SU-DHL-6 (cell line): ENCODE measurements around the gene RRBP1.

Experiments used
- H2AFZ ChIP-seq: fragments of 200-600 bp; sonication (generic); 2 replicates; pipeline ENCODE4 v1.6.1; 2014; ENCODE audit warnings: low read depth, mild to moderate bottlenecking, moderate library complexity, mixed read lengths, antibody characterized with exemption, low read length; ENCODE audit not compliant: severe bottlenecking
- H3F3A ChIP-seq: fragments of 200-600 bp; shearing (Covaris generic); 2 replicates; pipeline ENCODE4 v1.6.0; 2016; ENCODE audit warnings: antibody characterized with exemption, mild to moderate bottlenecking; ENCODE audit not compliant: insufficient read depth
- H3K27ac ChIP-seq: fragments of 200-600 bp; sonication (generic); 2 replicates; pipeline ENCODE4 v1.5.1; 2016; ENCODE audit warnings: low read depth, mild to moderate bottlenecking, low read length, moderate library complexity, mixed read lengths
- H3K27me3 ChIP-seq: fragments of 200-600 bp; sonication (generic), shearing (Covaris generic); 2 replicates; pipeline ENCODE4 v1.6.0; 2014; ENCODE audit warnings: mild to moderate bottlenecking, low read length
- H3K36me3 ChIP-seq: fragments of 200-600 bp; sonication (generic); 2 replicates; pipeline ENCODE4 v1.6.1; 2014; ENCODE audit warnings: mild to moderate bottlenecking, low read length, mixed read lengths
- H3K4me2 ChIP-seq: fragments of 300-600, 200-600 bp; shearing (Covaris generic), sonication (generic); 2 replicates; pipeline ENCODE4 v1.6.0; 2014; ENCODE audit warnings: low read length, low read depth, mild to moderate bottlenecking; ENCODE audit not compliant: poor library complexity, severe bottlenecking
- H3K4me3 ChIP-seq: fragments of 200-600 bp; sonication (generic); 2 replicates; pipeline ENCODE4 v1.5.1; 2014; ENCODE audit warnings: antibody characterized with exemption, low read length, mild to moderate bottlenecking, mixed read lengths; ENCODE audit not compliant: insufficient read depth, poor library complexity, severe bottlenecking
- H3K79me2 ChIP-seq: fragments of 200-600 bp; sonication (generic); 2 replicates; pipeline ENCODE4 v1.6.1; 2014; ENCODE audit warnings: mild to moderate bottlenecking, low read length, moderate library complexity; ENCODE audit not compliant: insufficient read depth
- H3K9ac ChIP-seq: fragments of 200-600 bp; sonication (generic); 2 replicates; pipeline ENCODE4 v1.7.0; 2014; ENCODE audit warnings: mild to moderate bottlenecking, low read length
- H3K9me2 ChIP-seq: fragments of 200-600 bp; sonication (generic); replicated peaks from 2 replicates; pipeline ENCODE4 v1.6.1; 2014; ENCODE audit warnings: low read length; ENCODE audit not compliant: insufficient read depth
- H3K9me3 ChIP-seq: fragments of 200-600 bp; sonication (generic); 2 replicates; pipeline ENCODE4 v1.6.1; 2014; ENCODE audit warnings: low read length, mixed read lengths; ENCODE audit not compliant: insufficient read depth
- H4K20me1 ChIP-seq: fragments of 200-600 bp; sonication (generic); 2 replicates; pipeline ENCODE4 v1.6.1; 2014; ENCODE audit warnings: low read depth, mild to moderate bottlenecking, antibody characterized with exemption, low read length, moderate library complexity, mixed read lengths
- CTCF ChIP-seq: fragments of 200-600 bp; sonication (generic); IDR thresholded peaks from one replicate; pipeline ENCODE4 v1.5.1; 2017; ENCODE audit warnings: antibody characterized with exemption, mild to moderate bottlenecking, low read length, moderate library complexity; ENCODE audit not compliant: insufficient read depth, poor library complexity, severe bottlenecking
- EZH2phosphoT487 ChIP-seq: fragments of 200-600 bp; sonication (generic), shearing (Covaris generic); conservative IDR thresholded peaks from 2 replicates; pipeline ENCODE4 v1.6.1; 2018; ENCODE audit warnings: mild to moderate bottlenecking, antibody characterized with exemption, low read length, moderate library complexity, mixed read lengths

Gene RRBP1

GRCh38 chr20:17701826-17702225 is 19.8 kb upstream of the RRBP1 start:
- Histone ChIP-seq H3K36me3 (no peaks in the 10 kb centered on the region), H2AFZ (no peak overlapping the region), H3K4me2 (no peak overlapping the region), H3K9ac (no peak overlapping the region), H3F3A (no peaks in the 10 kb centered on the region), H3K9me2 (no peaks in the 10 kb centered on the region), H3K27me3 (no peaks in the 10 kb centered on the region), H3K9me3 (no peaks in the 10 kb centered on the region), H4K20me1 (no peaks in the 10 kb centered on the region), H3K27ac (no peak overlapping the region), H3K79me2 (no peaks in the 10 kb centered on the region), H3K4me3 (no peak overlapping the region)
- no peak for TF ChIP-seq CTCF
- no peak for TF ChIP-seq EZH2phosphoT487

- Histone ChIP-seq H3K4me2 (no peak overlapping the region), H4K20me1 (no peaks in the 10 kb centered on the region), H3K27ac (no peak overlapping the region), H2AFZ (no peak overlapping the region), H3K9ac (no peak overlapping the region), H3K79me2 (no peaks in the 10 kb centered on the region), H3K27me3 (no peaks in the 10 kb centered on the region), H3K36me3 (no peaks in the 10 kb centered on the region), H3K4me3 (no peak overlapping the region), H3F3A (no peaks in the 10 kb centered on the region), H3K9me3 (no peaks in the 10 kb centered on the region), H3K9me2 (no peaks in the 10 kb centered on the region)
- TF ChIP-seq EZH2phosphoT487 = no peak
Measured at GRCh38 chr20:17700637-17701036, 18.6 kb upstream of the RRBP1 start.

GRCh38 chr20:17699931-17700351 is 17.9 kb upstream of the RRBP1 start, which contains the start of gene BANF2:
TSS of gene BANF2 (plus strand) at chr20:17699966. CDS start at chr20:17725026, 25,060 bp downstream.
- H3K9me2 ChIP-seq = no peaks in the 10 kb centered on the region
- TF ChIP-seq CTCF (no peak), EZH2phosphoT487 (no peak)
- no peaks in the 10 kb centered on the region for H3K79me2 ChIP-seq
- H4K20me1 ChIP-seq = no peaks in the 10 kb centered on the region
- no peaks in the 10 kb centered on the region for H3K9me3 ChIP-seq
- H2AFZ ChIP-seq = no peak within 1 kb of the TSS
- no peak within 1 kb of the TSS for H3K4me2 ChIP-seq
- no peak within 1 kb of the TSS for H3K27ac ChIP-seq
- no peaks in the 10 kb centered on the region for H3F3A ChIP-seq
- no peak within 1 kb of the TSS for H3K4me3 ChIP-seq
- no peaks in the 10 kb centered on the region for H3K27me3 ChIP-seq
- H3K9ac ChIP-seq = no peak within 1 kb of the TSS
- no peaks in the 10 kb centered on the region for H3K36me3 ChIP-seq

GRCh38 chr20:17698384-17698783 is 16.3 kb upstream of the RRBP1 start:
- H2AFZ ChIP-seq = no peak overlapping the region
- TF ChIP-seq CTCF (no peak), EZH2phosphoT487 (no peak)
- H3K36me3 ChIP-seq = no peaks in the 10 kb centered on the region
- H3K9me3 ChIP-seq = no peaks in the 10 kb centered on the region
- H3K4me3 ChIP-seq = no peak overlapping the region
- H3K27ac ChIP-seq = no peak overlapping the region
- H3K4me2 ChIP-seq = no peak overlapping the region
- H3K79me2 ChIP-seq = no peaks in the 10 kb centered on the region
- H4K20me1 ChIP-seq = no peaks in the 10 kb centered on the region
- H3K9ac ChIP-seq = no peak overlapping the region
- no peaks in the 10 kb centered on the region for H3K27me3 ChIP-seq
- H3F3A ChIP-seq = no peaks in the 10 kb centered on the region
- H3K9me2 ChIP-seq = no peaks in the 10 kb centered on the region
